Skin epidermis (tissue), 12 donors: Measurements from ENCODE around the gene CNTN6.
A peak's percentile ranks its signal among the peaks of the same experiment; 100 is the strongest.

Source experiments
- H3K27ac ChIP-seq, 21 experiments: fragments of 200-600 bp; sonication (generic) in 11 of 21; one replicate each; pipeline ENCODE4 v1.5.0; 2020; ENCODE audit warnings: mild to moderate bottlenecking in 3 of 21, inconsistent platforms in 2 of 21, moderate library complexity in 2 of 21
- H3K4me3 ChIP-seq, 7 experiments: fragments of 200-600 bp; sonication (generic) in 2 of 7; one replicate each; pipeline ENCODE4 v1.5.0; 2020; ENCODE audit warnings: inconsistent platforms in 2 of 7, mild to moderate bottlenecking in 2 of 7, moderate library complexity in 1 of 7

The CNTN6 gene

DNA sequence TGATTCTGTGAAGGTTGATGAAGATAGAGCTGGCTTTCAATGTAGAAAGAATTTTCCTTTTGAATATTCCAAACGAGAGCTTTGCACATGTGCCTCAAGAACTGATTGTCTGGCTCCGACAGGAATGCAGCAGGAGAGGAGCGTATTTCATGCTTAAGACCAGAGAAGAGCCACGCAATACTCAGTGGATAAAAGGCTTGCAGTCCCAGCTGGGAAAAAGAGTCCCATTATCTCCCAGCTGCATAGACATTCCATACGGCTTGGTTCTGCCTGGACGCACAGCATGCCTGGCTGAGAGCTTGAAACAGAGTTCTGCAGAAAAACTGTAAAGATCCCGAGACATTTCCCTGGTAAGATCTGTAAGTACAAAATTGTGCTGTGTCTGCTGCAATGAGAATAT, at the start of gene CNTN6:
CNTN6 (plus strand) TSS at position 254 of the 400 bp plus-strand sequence. CDS start 54,985 bp downstream, outside the sequence.
- H3K4me3 ChIP-seq = no peak within 1 kb of the TSS
- H3K27ac ChIP-seq = no peak within 1 kb of the TSS

DNA sequence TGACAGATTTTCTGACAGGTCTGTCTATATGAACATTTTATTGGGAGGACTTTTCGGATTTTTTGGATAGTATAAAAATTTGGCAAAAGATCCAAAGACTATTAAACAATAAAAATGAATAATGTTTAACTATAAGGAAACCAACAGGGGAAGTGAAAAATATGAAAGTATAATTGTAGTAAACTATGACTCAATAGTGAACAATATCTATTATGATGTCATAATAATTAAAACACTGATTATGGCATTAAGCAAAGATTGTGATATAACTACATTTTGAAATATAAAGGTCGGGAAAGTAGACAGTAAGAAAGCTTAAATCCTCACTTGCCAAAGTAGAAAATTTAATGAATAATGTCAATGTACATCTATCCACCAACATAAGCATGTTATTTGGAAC, 44.3 kb upstream of the CNTN6 start:
- Histone ChIP-seq H3K4me3 (no peak overlapping the region), H3K27ac (no peak overlapping the region)

DNA sequence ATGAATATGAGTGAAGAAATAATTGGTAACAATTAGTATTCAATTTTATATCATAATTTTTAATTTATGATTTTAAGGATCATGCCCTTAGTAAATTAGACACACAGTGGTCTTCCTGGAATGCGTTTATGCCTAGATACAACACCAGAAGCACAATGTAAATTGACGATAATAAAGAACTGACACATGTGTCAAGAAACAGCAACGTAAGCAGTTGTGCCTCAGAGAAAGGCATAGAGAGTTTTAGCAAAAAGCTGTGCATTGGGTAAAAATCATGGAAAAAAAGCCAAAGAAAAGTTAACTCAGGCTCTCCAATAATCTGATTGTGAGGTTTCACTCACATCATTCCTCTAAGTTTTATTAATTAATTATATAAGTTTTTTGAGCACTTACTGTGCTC, 37.0 kb upstream of the CNTN6 start:
- H3K4me3 ChIP-seq = no peak overlapping the region
- no peak overlapping the region for H3K27ac ChIP-seq

DNA sequence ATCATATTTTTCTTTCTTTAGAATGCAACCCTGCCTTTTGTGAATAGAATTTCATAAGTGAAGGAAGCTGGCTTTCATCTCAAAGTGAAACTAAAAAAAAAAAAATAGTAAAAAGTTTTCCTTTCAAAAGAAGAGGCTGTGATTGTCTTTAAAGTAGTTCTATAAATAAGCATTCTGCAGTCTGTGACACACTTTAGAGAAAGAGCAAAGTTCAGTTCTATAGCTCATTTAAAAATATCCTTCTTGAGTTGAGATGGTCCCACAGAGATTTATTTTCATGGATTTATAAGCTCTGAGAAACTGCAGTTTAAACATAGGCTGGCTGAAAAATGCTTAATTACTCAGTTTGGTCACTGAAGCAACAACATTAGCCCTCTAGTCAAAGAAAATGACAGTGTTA, 36.1 kb upstream of the CNTN6 start:
- H3K27ac ChIP-seq = no peak overlapping the region
- no peak overlapping the region for H3K4me3 ChIP-seq

DNA sequence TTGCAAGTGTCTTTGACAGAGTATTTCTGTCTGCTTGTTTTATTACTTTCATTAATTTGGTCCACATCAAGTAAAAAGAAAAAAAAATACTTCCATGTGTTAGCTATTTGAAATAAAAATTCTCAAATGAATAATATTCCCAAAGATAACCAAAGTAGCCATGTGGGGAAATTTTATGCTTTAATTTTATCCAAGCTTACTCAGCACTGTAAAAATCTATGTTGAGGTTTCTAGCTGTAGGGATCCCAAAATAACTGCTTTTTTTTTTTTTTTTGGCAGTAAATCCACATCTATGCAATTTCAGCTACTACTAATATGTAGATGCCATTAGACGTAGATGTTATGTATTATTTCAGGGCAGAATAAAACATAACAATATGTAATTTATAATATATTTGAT, 35.4 kb upstream of the CNTN6 start:
- H3K27ac ChIP-seq = no peak overlapping the region
- no peak overlapping the region for H3K4me3 ChIP-seq

DNA sequence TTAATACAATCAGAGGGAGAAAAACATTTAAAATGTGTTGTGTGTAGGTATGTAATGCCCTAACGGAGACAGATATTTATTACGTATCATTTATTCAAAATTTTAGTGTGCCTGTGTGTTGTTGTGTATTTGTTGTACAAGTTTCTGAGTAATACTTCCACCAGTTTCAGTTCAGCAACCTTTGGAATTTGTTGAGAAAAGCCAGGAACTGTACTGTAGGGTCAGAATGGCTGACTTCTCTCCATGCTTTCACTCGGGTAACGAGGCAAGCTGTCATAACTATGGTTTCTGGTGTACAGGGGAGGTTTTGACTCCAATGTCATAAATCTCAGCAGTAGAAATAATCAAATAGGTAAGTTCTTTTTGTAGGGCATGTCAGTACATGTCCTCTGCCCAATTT, 23.8 kb upstream of the CNTN6 start:
- Histone ChIP-seq H3K4me3 (no peak overlapping the region), H3K27ac (no peak overlapping the region)

DNA sequence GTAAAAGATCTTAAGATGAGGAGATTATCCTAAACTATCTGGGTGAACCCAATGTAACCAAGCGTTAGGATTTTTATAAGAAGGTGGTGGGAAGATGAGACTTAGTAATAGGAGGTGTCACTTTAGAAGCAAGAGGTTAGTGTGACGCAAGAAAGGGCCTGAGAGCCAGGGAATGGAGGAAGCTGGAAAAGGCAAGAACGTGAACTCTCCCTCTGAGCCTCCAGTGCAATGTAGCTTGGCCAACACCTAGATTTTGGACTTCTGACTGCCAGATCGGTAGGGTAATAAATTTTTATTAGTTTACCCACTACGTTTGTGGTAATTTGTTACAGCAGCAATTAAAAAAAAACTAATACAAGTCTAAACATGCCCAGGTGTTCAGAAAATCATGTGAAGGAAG, 20.8 kb upstream of the CNTN6 start:
- Histone ChIP-seq H3K4me3 (no peak overlapping the region), H3K27ac (no peak overlapping the region)

DNA sequence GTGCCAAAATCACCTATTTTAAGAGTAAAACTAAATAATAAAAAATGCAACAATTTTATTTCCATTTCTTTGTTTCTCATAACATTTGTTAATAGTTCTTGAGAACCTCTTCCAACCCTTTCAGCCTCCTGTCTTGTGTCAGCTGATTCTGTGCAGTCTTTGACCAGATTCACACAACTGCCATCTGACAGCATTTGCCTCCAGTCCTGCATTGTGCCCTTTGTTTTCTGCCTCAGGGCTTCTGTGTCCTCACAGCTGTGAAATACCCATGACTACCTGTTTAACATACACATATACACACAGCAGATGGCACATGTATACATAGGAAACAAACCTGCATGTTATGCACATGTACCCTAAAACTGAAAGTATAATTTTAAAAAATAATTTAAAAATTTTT, 13.2 kb upstream of the CNTN6 start:
- Histone ChIP-seq H3K27ac (no peak overlapping the region), H3K4me3 (no peak overlapping the region)

DNA sequence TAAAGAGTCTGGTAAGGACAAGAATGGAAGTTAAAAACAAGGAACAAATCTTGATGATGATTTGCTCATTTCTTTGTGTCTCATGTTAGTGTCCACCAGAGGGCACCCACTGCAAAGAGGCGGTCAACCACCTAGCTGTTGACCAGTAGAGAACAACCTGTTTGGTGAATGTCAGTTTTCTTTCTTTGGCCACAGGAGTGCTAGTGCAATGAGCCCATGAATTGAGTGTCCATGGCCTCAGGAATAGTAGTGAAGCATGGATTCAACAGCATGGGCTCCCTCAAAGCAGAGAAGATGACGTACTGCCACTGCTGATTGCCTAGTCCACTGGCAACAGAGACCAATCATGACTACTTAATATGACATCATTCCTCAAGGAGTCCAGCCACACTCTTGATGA, 10.7 kb upstream of the CNTN6 start:
- H3K27ac ChIP-seq = no peak overlapping the region
- no peak overlapping the region for H3K4me3 ChIP-seq

DNA sequence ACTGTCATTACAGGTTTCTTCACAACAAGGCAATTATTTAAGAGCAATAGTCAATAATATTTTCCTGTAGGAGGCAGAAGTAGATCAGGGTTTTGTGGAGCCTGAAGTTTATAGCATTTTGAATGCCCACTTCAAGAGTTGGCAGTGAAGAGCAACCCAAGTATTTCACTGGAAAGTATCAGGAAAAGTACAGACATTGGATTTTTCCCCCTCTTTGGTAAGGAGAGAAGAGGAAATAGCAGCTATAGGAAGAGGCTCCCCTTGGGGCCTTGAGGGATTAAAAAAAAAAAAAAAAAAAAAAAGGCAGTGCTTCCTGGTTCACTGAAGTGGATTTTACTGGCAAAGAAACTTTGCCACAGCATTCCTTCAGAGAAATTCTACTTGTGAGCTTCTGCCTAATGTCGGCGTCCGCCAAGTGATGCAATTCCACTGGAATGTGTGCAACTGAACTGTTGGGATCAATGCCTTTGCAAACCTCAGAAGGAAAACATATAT, 5.7 kb upstream of the CNTN6 start:
- H3K27ac ChIP-seq = peak overlapping the region in 2 of 21 experiments; percentile 7 to 32
- no peak overlapping the region for H3K4me3 ChIP-seq

DNA sequence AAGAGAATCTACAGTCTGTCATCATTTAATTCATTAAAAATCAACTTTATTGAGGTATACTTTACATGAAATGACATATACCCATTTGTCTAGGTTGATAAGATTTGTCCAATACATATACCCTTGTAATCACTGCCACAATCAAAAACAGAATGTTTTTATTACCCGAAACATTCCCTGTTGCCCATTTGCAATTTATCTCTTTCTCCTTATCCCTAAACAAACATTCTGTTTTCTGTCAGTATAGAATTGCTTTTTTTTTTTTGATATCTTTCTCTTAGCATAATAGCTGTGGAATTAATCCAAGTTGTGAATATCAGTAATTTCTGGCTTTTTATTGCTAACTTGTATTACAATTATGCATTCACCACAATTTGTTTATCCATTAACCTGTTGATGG, 4.3 kb upstream of the CNTN6 start:
- no peak overlapping the region for H3K4me3 ChIP-seq

DNA sequence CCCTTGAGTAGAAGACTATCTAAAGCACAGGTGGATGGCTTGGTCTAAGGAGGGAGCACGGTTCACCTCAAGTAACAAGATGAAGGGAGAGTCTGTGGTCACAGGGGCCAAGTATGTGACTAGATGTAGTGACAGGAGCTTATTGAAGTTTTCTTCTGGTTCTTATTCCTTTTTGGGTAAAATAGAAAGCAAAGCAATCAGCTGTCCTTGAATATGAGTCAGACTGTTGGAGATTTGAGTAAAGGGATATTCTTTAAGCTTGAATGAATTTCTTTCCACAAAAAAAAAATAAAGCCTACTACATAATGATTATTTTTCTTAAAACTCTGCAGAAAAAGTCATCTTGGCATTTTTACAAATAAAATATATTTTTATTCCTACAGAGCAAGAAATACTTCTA, 1.5 kb upstream of the CNTN6 start:
- Histone ChIP-seq H3K4me3 (no peak overlapping the region), H3K27ac (no peak overlapping the region)

More for the DNA sequence above, 4.3 kb upstream of the CNTN6 start:
- no peak overlapping the region for H3K27ac ChIP-seq

DNA sequence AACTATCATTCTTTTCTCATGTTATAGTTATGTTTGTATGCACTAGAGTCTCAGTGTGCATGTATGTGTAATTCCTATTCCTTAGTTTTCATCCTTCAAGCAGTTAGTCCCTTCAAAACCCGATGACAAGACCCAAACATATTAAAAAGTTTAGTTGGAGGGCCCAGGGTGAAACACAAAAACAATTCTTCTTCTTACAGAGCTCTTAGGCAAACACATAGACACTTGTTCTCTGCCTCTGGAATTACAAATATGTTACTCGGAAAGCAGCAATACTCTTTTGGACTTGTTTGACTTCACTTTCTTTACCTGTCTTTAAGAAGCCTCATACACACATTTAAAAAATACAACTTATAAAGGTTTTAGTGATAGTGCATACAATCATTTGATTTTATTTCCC, 763 bp upstream of the CNTN6 start:
- no peak overlapping the region for H3K27ac ChIP-seq

DNA sequence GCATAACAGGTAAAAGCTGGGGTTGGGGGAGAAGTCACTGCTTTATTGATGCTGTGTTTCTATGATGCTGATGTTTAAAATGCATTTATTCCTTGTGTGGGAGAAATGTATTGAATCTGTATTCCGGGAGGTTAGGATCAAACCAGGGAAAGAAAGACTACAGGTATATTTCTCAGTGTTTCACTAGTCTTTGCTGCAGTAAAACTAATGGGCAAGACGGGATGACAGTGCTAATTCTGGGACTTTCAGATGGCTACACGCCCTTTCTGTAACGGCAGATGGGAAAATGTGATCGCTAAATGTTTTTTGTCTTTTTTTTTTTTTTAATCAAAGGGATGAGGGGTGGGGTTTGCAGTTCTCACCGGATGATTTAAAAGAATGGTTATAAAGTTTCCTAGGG, 393 bp downstream of the CNTN6 start:
- Histone ChIP-seq H3K27ac (no peak overlapping the region), H3K4me3 (no peak overlapping the region)

More for the DNA sequence above, 763 bp upstream of the CNTN6 start:
- no peak overlapping the region for H3K4me3 ChIP-seq

DNA sequence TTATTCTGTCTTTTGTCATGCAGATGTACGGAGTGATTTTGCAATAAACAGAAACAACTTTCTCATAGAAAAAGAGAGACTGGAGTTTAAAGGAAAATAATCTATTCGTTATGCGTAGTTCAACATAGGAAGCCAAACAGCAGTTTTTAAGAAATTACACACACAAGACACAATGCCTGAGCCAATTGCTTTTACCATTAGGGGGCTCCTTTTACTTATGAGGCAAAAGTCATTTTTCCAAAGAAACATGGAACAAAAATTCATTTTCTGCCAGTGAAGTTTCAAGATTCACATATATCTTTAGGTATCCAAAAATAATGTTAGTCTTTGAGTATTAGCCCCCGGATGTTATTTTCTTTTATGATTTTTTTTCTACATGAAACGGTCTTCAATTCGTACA, 10.7 kb downstream of the CNTN6 start:
- H3K27ac ChIP-seq = no peak overlapping the region
- H3K4me3 ChIP-seq = no peak overlapping the region

DNA sequence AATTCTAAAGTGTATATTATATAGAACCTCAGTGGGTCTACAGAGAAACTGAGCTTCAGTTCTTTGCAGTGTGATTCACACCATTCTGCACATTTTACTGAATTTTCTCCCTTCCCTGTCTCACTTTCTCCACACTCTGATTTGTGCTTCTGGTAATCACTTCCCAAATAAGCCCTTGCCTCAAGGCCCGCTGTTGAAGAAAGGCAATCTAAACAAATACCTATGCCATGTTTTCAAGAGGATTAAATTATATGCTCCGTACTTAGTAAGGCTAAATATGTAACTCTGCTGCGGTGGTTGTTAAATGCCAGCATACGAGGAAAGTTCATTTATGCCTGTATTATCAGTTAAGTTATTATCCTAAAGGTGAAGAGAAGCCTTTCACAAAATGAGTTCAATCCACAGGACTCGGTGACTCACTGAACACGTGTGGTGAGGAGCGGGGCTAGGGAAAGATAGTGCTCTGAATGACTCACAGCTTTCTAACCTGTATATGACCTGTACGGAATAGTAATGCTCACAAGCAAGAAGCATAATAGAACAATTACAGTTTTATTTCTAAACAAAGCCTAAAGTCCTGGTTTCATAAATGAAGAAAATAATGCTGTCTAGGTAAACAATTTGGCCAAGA, 25.1 kb downstream of the CNTN6 start:
- Histone ChIP-seq H3K27ac (no peak overlapping the region), H3K4me3 (no peak overlapping the region)

DNA sequence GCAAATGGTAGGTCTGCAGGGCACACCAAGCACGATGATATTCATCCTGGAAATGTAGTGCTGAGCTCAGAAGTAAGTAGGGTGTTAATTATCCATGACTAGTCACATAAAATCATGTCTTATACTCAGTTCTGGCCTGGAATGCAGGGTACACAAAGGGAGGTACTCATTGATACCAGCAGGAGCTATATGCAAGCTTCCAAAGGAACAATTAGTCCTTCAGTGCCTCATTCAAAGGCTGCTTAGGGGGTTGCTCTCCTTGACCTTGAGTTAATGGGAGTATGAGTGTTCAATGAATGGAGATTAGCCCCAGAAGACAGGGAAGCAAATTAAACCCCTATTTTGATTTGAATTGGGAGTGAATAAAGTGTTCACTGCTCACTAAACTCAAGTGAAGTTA, 38.3 kb downstream of the CNTN6 start:
- Histone ChIP-seq H3K4me3 (no peak overlapping the region), H3K27ac (no peak overlapping the region)

DNA sequence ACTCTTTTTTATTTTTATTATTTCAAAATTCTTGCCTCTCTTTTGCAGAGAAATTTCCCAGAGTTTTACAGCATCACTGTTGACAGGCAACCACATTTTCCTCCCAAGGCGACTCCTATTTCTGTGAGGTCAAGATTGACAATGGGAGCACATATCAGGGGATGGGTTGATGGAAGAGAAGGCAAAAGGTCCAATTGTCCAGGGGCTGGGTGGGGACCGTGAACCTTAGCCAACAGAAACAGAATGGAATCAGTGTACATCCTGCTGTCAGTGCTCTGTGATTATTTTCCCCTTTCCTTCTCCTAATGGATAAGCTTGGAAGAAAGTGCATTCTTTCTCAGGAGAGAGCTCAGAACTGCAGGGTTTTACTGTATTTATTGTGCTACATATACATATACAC, 42.4 kb downstream of the CNTN6 start:
- H3K4me3 ChIP-seq = no peak overlapping the region

DNA sequence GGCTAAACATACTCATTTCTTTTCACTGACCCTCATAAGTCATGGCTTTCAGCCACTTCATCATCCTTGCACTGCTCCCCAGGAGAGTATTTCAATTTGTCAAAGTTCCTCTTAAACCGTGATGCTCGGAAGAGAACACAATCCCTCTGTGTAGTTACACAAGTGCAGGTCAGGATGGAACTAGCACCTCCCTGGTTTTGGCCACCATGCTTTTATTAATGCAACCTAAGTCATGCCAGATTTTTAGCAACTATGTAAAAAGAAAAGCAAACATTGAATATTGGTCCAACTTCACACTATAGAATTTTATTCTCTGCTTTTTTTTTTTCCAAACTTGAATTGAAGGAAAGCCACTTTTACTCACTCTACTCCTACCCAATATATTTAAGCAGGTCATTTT, 45.2 kb downstream of the CNTN6 start:
- H3K27ac ChIP-seq = no peak overlapping the region
- no peak overlapping the region for H3K4me3 ChIP-seq

More for the DNA sequence above, 42.4 kb downstream of the CNTN6 start:
- H3K27ac ChIP-seq = no peak overlapping the region

DNA sequence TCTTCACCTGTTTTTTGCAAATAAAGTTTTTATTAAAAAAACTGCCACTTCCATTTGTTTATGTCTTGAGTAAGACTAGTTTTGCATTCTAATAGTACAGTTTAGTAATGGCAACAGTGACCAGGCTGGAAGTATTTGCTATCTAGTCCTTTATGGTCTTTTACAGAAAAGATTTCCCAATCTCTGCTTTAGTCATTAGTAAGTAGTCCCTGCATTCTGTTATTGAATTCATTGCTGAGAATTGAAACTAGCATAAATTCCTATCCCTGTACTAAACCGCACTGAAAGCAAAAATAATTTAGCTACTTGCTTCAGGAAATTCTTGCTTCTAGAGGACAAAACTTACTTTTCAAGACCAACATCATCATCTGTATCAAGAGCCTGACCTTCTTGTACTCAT, 46.2 kb downstream of the CNTN6 start:
- Histone ChIP-seq H3K4me3 (no peak overlapping the region), H3K27ac (no peak overlapping the region)

DNA sequence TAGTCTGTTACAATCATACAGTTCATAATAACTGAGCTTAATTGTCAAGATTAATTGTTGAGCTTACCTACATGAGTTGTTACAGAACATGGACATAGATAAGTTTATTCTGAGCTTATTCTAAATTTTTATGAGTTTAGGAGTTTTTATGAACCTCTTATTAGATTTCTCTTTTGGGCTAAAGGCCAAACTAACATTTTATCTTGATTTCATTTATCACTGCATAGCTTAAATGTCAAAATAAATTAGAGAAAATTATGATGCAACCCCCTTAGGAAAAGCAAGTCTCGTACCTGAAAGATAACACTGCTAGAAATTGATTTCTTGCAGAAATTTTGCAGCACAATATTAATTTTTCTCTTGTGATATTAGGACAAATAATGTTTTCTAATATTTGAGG, 54.5 kb downstream of the CNTN6 start:
- H3K27ac ChIP-seq = no peak overlapping the region

DNA sequence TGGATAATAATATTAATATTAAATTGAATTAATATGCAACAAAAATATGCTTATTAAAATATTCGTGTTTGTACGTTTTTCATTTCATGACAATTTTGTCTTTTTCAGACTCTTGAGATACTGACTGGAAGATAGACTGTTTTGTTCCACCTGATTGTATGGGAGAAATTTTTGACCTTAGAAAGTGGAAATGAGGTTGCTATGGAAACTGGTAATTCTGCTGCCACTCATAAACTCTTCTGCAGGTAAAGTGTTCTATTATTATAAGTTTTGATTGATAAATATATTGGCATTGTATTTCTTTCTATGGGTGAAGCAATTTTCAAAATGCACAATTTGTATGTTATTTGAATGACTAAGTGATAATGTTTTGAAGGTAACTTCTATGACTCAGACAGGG, 55.0 kb downstream of the CNTN6 start:
- no peak overlapping the region for H3K27ac ChIP-seq
- H3K4me3 ChIP-seq = no peak overlapping the region

More for the DNA sequence above, 54.5 kb downstream of the CNTN6 start:
- H3K4me3 ChIP-seq = no peak overlapping the region
